Caco-2 (cell line): ENCODE measurements around the gene GLP2R. TPM values are rescaled to one million over a fixed set of nuclear protein-coding genes. Genes with fewer than 3 reads are reported as not detected.

Experiments
- BruUV-seq: library from RNA; stranded (reverse); fragments of 400-500 nt; replicated peaks from 2 replicates; lab custom pipeline; 2021; lab: Mats Ljungman, UMichigan
- CTCF ChIA-PET: fragments of 300-600 bp; sonication (Branson Sonifier 250); formaldehyde crosslinking; loops from one replicate; lab custom pipeline; 2022; ENCODE audit warnings: antibody characterized with exemption; lab: Charles Lee
- POLR2A ChIA-PET: fragments of 300-600 bp; sonication (Branson Sonifier 250); formaldehyde crosslinking; loops from one replicate; lab custom pipeline; 2022; ENCODE audit warnings: antibody characterized with exemption; lab: Charles Lee
- DNase-seq, 2 experiments: peaks; one replicate each; pipeline versions ENCODE4 v3.0.0 to v3.0.0-alpha.2; 2020 to 2022
- H3K27me3 ChIP-seq: replicated peaks from 2 replicates; pipeline ENCODE4 v1.6.0; 2011; ENCODE audit warnings: low read length; ENCODE audit not compliant: control insufficient read depth, insufficient read depth
- H3K36me3 ChIP-seq: 2 replicates; pipeline ENCODE4 v1.5.1; 2011; ENCODE audit warnings: low read length; ENCODE audit not compliant: control insufficient read depth, insufficient read depth
- H3K4me1 ChIP-seq: fragments of 250-450 bp; sonication (Bioruptor Pico); 2 replicates; pipeline ENCODE4 v1.5.1; 2020; ENCODE audit warnings: mild to moderate bottlenecking
- H3K4me3 ChIP-seq: 2 replicates; pipeline ENCODE4 v1.5.1; 2011; ENCODE audit warnings: low read depth, mild to moderate bottlenecking, control low read depth, low read length
- H3K9me3 ChIP-seq: fragments of 250-450 bp; sonication (Bioruptor Pico); 2 replicates; pipeline ENCODE4 v1.5.1; 2020; ENCODE audit warnings: mild to moderate bottlenecking, moderate library complexity
- H3K27ac Mint-ChIP-seq: one replicate; pipeline ENCODE4 v1.8.0; 2022; ENCODE audit warnings: mixed read lengths; ENCODE audit not compliant: unreplicated experiment
- H3K27me3 Mint-ChIP-seq: one replicate; pipeline ENCODE4 v1.8.0; 2022; ENCODE audit warnings: mixed read lengths; ENCODE audit not compliant: insufficient read depth, unreplicated experiment
- H3K36me3 Mint-ChIP-seq: one replicate; pipeline ENCODE4 v1.8.0; 2022; ENCODE audit warnings: mild to moderate bottlenecking, mixed read lengths; ENCODE audit not compliant: insufficient read depth, unreplicated experiment
- H3K4me1 Mint-ChIP-seq: one replicate; pipeline ENCODE4 v1.8.0; 2022; ENCODE audit warnings: low read depth, mixed read lengths; ENCODE audit not compliant: unreplicated experiment
- H3K4me3 Mint-ChIP-seq: one replicate; pipeline ENCODE4 v1.8.0; 2022; ENCODE audit warnings: mild to moderate bottlenecking, moderate library complexity, mixed read lengths; ENCODE audit not compliant: unreplicated experiment
- H3K9me3 Mint-ChIP-seq: one replicate; pipeline ENCODE4 v1.8.0; 2022; ENCODE audit warnings: mixed read lengths; ENCODE audit not compliant: unreplicated experiment
- intact Hi-C: fragments of 100-400 bp; cut with micrococcal nuclease; formaldehyde crosslinking; loops from one replicate; pipeline ENCODE4 v1.10.0; 2022; ENCODE audit not compliant: unreplicated experiment
- total RNA-seq: library from RNA; stranded (reverse); gene quantifications from 2 replicates; pipeline ENCODE4 v1.2.3, GENCODE V29; 2022
- TF ChIP-seq, protein P1 (sequence below), 2 experiments: fragments of 200-600 bp in 1 of 2; IDR thresholded peaks; 1 replicate in 1 of 2; 2 replicates in 1 of 2; pipeline versions ENCODE4 v1.5.1 to v1.8.0; 2011 to 2022; ENCODE audit warnings: antibody characterized with exemption in 1 of 2, control low read depth in 1 of 2, inconsistent platforms in 1 of 2, low read depth in 1 of 2, low read length in 1 of 2, mild to moderate bottlenecking in 1 of 2, moderate library complexity in 1 of 2; ENCODE audit not compliant: insufficient read depth in 1 of 2, severe bottlenecking in 1 of 2, unreplicated experiment in 1 of 2

GLP2R gene
- total RNA-seq, 1 experiment from 2014 or later: not detected

DNA sequence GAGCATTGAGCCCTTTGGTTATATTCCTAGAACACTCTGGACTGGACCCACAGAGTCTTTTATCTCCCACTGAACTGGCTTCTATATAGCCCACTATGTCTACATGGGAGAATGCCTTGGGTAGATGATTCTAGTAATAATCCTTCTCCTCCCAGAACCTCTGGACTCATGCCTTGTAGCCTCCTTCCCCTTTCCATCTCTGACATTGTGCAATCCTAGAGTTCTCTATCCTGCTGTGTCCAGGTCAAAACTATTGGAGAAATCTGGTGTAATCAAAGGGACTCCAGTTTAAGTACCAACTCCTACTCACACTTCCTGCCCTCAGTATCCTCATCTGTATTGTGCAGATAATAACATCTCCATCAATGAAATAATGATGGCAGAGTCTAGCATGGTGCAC, 70.2 kb downstream of the GLP2R start:
- H3K27me3 ChIP-seq: no peaks in the 10 kb centered on the region
- BruUV-seq: no TSS peak
- Mint-ChIP-seq H3K4me1 (no peaks in the 10 kb centered on the region), H3K36me3 (no peaks in the 10 kb centered on the region), H3K9me3 (no peaks in the 10 kb centered on the region), H3K27me3 (peaks cover 8% of the 10 kb centered on the region), H3K27ac (no peak overlapping the region), H3K4me3 (no peak overlapping the region)
- TF ChIP-seq, protein P1, sequence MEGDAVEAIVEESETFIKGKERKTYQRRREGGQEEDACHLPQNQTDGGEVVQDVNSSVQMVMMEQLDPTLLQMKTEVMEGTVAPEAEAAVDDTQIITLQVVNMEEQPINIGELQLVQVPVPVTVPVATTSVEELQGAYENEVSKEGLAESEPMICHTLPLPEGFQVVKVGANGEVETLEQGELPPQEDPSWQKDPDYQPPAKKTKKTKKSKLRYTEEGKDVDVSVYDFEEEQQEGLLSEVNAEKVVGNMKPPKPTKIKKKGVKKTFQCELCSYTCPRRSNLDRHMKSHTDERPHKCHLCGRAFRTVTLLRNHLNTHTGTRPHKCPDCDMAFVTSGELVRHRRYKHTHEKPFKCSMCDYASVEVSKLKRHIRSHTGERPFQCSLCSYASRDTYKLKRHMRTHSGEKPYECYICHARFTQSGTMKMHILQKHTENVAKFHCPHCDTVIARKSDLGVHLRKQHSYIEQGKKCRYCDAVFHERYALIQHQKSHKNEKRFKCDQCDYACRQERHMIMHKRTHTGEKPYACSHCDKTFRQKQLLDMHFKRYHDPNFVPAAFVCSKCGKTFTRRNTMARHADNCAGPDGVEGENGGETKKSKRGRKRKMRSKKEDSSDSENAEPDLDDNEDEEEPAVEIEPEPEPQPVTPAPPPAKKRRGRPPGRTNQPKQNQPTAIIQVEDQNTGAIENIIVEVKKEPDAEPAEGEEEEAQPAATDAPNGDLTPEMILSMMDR (IDR thresholded peaks at IDR 0.05; ENCODE audit: insufficient read depth in 1 of 2, low read depth in 1 of 2, low read length in 1 of 2, severe bottlenecking in 1 of 2, unreplicated experiment in 1 of 2): no peak
- DNase-seq: no peak
- no peak overlapping the region for H3K4me3 ChIP-seq
- H3K4me1 ChIP-seq: no peaks in the 10 kb centered on the region
- H3K9me3 ChIP-seq: no peaks in the 10 kb centered on the region
- ChIA-PET CTCF (no interaction called here), POLR2A (no interaction called here)
- no peaks in the 10 kb centered on the region for H3K36me3 ChIP-seq
- intact Hi-C loops: no loop called here

DNA sequence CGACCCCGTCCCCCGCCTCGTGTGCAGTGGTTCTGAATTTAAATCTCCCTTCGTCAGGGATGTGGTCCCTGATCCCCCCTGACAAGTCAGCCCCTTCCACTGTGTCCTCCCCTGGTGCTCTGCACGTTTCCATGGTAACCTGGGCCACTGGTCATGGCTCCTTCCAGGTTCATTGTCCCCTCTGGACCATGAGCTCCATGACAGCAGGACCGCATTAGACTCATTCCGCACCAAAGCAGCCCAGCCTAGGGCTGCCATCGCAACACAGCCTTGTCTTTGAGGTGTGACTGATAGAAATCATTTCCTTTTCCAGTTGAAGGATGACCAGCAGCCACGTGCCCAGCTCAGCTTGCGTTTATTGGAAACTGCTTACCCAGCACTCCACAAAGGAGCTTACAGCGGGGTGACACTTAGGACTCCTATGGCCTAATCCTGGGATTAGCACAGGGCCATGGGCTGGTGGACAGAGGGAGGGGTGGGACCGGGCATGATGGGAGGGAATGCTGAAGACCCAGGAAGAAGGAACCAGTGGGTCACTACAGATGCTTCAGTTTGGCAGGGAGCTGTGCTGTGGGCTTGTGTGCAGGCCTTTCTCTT, 71.7 kb downstream of the GLP2R start:
- intact Hi-C loops: no loop called here
- Mint-ChIP-seq H3K4me1 (no peaks in the 10 kb centered on the region), H3K9me3 (no peaks in the 10 kb centered on the region), H3K36me3 (no peaks in the 10 kb centered on the region), H3K27ac (no peak overlapping the region), H3K4me3 (no peak overlapping the region), H3K27me3 (peaks cover 8% of the 10 kb centered on the region)
- no TSS peak for BruUV-seq
- Histone ChIP-seq H3K36me3 (no peaks in the 10 kb centered on the region), H3K4me1 (no peaks in the 10 kb centered on the region), H3K9me3 (no peaks in the 10 kb centered on the region), H3K27me3 (no peaks in the 10 kb centered on the region), H3K4me3 (no peak overlapping the region)
- DNase-seq: no peak
- POLR2A ChIA-PET: no interaction called here
- TF ChIP-seq, protein P1 (IDR thresholded peaks at IDR 0.05; ENCODE audit: insufficient read depth in 1 of 2, low read depth in 1 of 2, low read length in 1 of 2, severe bottlenecking in 1 of 2, unreplicated experiment in 1 of 2): no peak
- CTCF ChIA-PET: interaction anchor here (0.6 kb wide), 1 partner anchor 39 kb away, joined by 5 read pairs; no protein-coding TSS in a partner anchor

DNA sequence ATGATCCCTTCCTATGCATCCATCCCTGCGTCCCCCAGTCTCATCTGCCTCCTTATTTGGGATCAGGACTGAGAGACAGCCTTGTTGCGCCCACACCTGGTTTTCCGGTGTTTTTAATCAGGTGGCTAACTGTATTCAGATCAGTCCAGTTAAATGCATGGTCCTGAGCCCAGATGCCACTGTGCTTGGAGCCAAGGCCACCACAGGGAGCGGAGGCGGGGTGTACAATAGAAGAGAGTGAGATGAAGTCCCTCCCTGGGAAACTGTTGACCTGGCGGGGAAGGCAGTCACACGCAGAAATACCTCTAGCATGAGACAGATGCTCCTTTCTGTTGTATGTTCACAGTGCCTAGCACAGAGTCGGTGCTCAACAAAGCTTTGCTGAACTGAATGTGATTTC, 73.1 kb downstream of the GLP2R start:
- TF ChIP-seq, protein P1 (IDR thresholded peaks at IDR 0.05; ENCODE audit: insufficient read depth in 1 of 2, low read depth in 1 of 2, low read length in 1 of 2, severe bottlenecking in 1 of 2, unreplicated experiment in 1 of 2): no peak
- DNase-seq: no peak
- Mint-ChIP-seq H3K4me3 (no peak overlapping the region), H3K9me3 (no peaks in the 10 kb centered on the region), H3K36me3 (no peaks in the 10 kb centered on the region), H3K27me3 (peaks cover 8% of the 10 kb centered on the region), H3K4me1 (no peaks in the 10 kb centered on the region), H3K27ac (no peak overlapping the region)
- Histone ChIP-seq H3K36me3 (no peaks in the 10 kb centered on the region), H3K9me3 (no peaks in the 10 kb centered on the region), H3K4me3 (no peak overlapping the region), H3K27me3 (no peaks in the 10 kb centered on the region), H3K4me1 (no peaks in the 10 kb centered on the region)
- ChIA-PET POLR2A (no interaction called here), CTCF (no interaction called here)
- intact Hi-C loops: no loop called here
- no TSS peak for BruUV-seq
